Umbilical cord (tissue), 2 donors: ENCODE measurements around the gene TMEM86B. TPM values are rescaled to one million over a fixed set of nuclear protein-coding genes. Genes with fewer than 3 reads are reported as not detected.

Experiments used
- DNase-seq: peaks from one replicate; pipeline ENCODE4 v3.0.0-alpha.2; 2015; ENCODE audit warnings: low spot score
- total RNA-seq: library from RNA; depleted of rRNA; stranded (reverse); fragments of >200 nt; gene quantifications from one replicate; pipeline ENCODE4 v1.2.3, GENCODE V29; 2014; ENCODE audit warnings: low replicate concordance; ENCODE audit not compliant: insufficient read depth

Gene TMEM86B
- total RNA-seq: 4.1 TPM

- DNase-seq: no peak
Measured at GRCh38 chr19:55228403-55229031, at the start of gene TMEM86B. TSS of gene TMEM86B (minus strand) at chr19:55228763. CDS start at chr19:55228741, 22 bp downstream.

DNA sequence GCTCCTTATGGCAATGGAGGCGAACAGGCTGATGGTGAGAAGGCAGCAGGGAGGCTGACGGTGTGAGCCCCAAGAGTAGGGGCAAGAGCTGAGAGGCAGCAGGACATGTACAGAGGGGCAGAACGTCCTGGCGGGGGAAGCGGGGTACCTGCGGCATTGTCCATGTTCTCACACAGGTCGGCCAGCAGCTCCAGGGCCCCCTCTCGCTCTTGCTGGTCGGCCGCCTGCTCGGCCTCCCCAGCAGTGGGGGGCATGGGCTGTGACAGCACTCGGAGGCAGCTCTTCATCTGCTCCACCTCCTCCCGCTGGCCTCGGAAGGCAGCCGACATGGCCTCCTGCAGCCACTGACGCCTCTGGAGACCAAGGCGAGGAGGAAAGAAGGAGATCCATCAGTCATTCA is 48.9 kb upstream of the TMEM86B start:
- DNase-seq: no peak

- no peak for DNase-seq
Measured at GRCh38 chr19:55276720-55277430, 48.3 kb upstream of the TMEM86B start.

DNA sequence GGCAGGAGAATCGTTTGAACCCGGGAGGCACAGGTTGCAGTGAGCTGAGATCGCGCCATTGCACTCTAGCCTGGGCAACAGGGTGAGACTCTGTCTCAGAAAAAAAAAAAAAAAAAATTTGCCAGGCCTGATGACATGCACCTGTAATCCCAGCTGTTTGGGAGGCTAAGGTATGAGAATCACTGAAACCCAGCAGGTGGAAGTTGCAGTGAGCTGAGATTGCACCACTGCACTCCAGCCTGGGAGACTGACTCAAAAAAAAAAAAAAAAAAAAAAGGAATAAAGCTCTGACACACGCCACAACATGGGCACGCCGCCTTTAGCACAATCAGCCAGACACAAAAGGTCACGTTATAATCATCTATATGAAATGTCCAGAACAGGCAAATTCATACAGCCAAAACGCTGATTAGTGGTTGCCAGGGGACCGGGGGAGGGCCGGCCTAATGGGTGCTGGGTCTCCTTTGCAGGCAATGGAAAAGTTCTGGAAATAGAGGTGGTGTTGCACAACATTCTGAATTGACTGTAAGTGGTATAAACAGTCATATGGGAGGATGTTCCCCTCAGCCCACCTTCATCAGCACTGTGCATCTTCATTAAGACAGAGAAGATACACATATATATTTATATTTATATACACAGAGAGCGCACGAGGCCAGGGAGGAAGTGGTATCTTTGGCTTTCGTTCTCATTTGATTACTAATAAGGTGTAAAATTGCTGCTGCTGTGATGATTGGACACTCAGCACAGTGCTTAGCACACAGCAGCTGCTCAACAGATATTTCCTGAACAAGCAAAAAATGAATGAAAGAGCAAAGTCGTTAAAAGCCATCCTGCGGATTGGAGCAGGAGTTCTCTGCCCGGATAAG is 47.5 kb upstream of the TMEM86B start:
- DNase-seq: no peak

- no peak for DNase-seq
Measured at GRCh38 chr19:55273978-55274707, 45.6 kb upstream of the TMEM86B start.

- DNase-seq: no peak
Measured at GRCh38 chr19:55272142-55272541, 43.6 kb upstream of the TMEM86B start.

- DNase-seq: no peak
Measured at GRCh38 chr19:55270172-55270942, 41.8 kb upstream of the TMEM86B start.

- no peak for DNase-seq
Measured at GRCh38 chr19:55269299-55269698, 40.7 kb upstream of the TMEM86B start.

DNA sequence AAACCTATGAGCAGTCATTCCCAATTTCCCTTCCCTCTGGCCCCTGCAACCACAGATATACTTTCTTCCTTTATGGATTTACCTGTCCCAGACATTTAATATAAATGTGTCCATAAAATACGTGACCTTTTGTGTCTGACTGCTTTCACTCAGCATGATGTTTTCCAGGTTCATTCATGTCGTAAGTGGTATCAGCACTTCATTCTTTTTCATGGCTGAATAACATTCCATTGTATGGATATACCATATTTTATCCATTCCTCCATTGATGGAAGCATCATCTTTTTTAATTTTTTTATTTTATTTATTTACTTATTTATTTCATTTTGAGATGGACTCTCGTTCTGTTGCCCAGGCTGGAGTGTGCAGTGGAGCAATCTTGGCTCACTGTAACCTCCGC is 38.3 kb upstream of the TMEM86B start:
- DNase-seq: no peak

DNA sequence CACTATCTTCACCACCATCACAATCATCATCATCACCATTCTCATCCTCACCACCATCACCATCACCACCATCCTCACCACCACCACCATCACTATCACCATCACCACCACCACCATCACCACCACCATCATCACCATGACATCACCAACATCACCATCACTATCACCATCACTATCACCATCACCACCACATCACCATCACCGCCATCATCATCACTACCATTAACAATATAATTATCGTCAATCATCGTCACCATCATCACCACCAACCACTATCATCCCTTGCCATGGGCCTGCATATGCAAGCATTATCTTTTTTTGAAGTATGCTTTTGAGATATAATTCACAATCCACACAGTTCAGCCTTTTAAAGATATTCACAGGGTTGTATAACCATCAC is 37.8 kb upstream of the TMEM86B start:
- DNase-seq: no peak

- DNase-seq: no peak
Measured at GRCh38 chr19:55265723-55266386, 37.3 kb upstream of the TMEM86B start.

- DNase-seq: no peak
Measured at GRCh38 chr19:55265173-55265572, 36.6 kb upstream of the TMEM86B start.

DNA sequence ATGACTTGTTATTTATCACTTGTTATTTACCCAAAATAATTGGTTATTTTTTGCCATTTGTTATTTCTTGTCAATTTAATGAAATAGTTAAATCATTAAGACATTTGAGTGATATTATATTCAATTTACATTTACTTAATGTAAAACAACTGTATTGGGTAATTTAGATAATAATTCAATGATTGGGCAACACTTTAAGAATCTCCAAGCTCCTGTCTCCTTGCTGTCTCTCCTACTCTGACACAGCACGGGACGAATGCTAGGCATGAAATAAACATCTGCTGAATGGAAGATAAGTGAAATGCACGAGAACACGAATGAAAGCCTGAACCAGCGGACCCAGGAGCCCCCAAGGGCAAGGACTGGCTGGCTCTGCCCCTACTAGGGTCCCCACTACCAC is 36.0 kb upstream of the TMEM86B start:
- no peak for DNase-seq

DNA sequence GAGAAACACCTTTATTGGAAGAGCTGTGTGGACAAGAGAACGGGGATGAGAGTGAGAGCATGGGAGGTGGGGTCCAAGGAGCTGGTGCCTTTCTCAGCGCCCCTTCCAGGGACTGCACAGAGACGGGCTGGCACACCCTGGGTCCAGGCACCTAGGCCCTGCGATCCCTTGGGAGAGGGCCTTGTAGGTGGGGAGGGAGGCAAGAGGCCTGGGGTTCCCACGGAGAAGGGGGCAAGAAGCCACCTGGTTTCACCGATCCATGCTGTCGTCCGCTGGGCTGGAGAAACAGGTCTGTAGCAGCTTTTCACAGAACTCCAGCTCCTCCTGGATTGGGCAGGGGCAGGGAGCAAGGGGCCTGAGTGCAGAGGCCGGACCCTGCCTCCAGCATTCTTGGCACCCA is 33.8 kb upstream of the TMEM86B start:
- no peak for DNase-seq

DNA sequence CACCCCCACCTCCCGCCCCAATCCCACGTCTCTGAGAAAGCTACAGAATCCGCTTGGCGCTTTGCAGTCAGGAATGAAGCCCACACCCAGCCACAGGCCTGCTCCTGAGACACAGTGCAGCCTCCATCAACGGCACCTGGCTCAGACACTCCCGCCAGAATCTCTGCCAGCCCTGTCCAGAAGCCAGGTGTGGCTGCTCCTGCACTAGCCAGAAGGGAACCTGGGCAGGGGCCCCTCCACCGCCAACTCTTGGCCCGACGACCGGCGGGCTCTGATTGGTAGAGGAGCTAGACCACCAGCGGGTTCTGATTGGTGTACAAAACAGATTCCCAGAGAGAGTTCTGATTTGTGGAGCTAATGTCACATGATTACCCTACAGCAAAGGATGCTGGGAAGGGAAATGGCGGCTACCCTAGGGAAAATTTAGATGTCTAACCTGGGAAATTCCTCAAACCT is 33.1 kb upstream of the TMEM86B start:
- no peak for DNase-seq

GRCh38 chr19:55259540-55260210 is 31.1 kb upstream of the TMEM86B start:
- DNase-seq: no peak

GRCh38 chr19:55258828-55259539 is 30.4 kb upstream of the TMEM86B start, which contains the start of gene PPP6R1:
TSS of gene PPP6R1 (minus strand) at chr19:55259017. CDS start at chr19:55247103, 11,914 bp downstream.
- DNase-seq: peak; percentile 100

DNA sequence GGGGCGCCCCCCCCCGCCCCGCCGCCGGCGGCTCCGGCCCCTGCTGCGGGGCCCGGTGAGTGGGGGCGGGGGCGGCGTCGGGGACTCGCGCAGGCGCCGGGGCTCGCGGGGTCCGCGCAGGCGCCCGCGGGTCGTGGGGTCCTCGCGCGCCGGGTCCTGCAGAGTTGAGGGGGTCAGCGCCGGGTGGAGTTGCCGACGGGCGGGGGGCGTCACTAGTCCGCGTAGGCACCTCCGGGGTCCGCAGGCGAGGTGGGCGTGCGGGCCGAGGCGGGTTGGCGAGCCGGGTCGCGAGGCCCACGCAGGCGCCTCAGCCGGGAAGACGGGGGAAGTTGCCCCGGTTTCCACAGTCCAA is 29.9 kb upstream of the TMEM86B start:
- no peak for DNase-seq
